HG03432 (cell line): ENCODE measurements around the gene TNFRSF8.

Source experiments
- ATAC-seq: cut with Tn5 transposase; IDR thresholded peaks from one replicate; pipeline ENCODE4 v1.9.1; 2021; ENCODE audit warnings: mild to moderate bottlenecking, moderate library complexity; ENCODE audit not compliant: unreplicated experiment

Gene TNFRSF8

DNA sequence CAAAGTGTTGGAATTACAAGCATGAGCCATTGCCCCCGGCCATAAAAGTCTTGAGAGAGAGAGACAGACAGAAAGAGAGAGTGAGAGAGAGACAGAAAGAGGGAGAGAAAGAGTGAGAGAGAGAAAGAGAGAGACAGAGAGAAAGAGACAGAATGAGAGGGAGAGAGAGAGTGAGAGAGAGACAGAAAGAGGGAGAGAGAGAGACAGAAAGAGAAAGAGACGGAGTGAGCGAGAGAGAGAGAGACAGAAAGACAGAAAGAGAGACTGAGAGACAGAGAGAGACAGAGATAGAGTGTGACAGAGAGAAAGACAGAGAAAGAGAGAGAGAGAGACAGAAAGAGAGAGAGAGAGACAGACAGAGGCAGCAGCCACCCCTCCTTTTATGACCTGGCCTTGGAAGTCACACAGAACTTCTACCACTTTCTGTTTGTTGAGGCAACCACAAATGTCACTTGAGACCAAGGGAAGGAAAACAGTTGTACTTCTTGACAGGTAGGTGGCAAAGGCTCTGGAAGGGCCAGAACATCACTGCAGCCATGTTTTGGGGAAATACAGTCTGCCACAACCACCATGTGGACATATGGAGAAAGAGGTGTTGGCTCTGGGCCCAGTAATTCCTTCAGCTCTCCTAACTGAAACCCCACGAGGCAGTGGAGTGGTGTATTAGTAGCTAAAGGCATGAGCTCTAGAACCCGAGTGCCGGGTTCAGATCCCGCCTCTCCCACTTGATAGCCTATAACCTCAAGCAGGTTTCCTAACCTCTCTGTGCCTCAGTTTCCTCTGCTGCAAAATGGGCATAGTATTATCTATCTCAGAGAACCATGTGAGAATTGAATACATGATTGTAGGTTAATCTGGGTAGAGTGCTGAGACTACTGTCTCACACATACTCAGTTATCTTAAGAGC is 50.6 kb downstream of the TNFRSF8 start:
- no peak for ATAC-seq

DNA sequence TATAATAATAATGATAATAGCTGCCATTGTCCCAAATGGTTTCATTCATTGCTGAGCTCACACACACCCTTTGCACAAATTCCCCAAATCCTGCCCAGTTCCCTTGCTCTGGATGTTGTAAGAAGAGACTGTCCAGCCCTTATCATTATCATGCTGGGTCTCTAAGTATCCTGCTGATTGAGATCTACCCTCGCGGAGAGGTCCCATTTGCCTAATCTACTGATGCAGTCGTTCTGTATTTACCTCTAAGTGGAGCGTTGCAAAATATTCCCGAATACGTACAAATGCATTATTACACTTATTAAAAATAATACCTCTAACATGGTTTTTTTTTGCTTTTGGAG is 51.2 kb downstream of the TNFRSF8 start:
- no peak for ATAC-seq

DNA sequence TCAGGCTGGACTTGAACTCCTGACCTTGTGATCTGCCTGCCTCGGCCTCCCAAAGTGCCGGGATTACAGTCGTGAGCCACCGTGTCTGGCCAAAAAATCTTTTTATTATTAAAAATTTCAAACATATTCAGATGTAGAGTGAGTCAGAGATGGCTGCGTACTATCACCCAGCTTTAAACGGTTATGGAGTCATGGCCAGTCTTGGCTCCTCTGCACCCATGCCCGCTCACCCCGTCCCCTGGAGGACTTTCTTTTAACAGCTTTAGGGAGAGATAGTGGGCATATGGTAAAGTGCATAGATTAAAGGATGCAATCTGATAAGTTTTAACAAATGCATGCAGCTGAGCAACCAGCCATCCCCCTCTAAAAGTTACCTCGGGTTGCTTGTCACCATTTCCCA is 51.8 kb downstream of the TNFRSF8 start:
- ATAC-seq = no peak

DNA sequence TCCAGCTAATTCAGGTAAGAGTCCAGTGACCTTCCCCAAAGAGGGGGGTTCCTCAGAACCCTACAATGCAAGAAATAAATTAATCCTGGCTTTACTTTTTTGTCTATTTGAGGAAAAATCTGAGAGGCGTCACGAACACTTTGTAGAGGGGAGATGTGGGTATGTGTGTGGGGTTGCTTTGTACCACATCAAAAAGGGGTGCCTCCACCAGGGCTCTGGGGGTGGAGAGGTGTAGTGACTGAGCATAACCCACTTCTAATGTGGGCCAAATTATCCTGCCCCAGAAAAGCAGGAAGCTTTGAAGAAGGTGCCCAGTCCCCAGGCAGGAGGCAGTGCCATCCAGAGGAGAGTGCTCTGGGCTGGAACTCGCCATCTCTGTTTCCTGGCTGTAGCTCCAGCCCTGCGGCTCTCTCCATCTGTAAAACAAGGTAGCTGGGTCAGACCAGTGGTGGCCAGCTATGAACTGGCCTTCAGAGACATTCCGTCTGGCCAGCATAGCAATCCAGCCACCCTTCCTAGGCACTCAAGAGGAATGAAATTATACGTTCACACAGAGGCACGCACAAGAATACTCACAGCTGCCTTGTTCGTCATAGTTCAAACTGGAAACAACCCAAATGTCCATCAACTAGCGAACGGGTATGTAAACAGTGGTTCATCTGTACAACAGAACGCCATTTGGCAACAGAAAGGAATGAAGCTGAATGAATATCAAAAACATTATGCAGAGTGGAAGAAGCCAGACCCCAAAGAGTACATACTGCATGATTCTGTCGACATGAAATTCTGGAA is 58.3 kb downstream of the TNFRSF8 start:
- no peak for ATAC-seq

DNA sequence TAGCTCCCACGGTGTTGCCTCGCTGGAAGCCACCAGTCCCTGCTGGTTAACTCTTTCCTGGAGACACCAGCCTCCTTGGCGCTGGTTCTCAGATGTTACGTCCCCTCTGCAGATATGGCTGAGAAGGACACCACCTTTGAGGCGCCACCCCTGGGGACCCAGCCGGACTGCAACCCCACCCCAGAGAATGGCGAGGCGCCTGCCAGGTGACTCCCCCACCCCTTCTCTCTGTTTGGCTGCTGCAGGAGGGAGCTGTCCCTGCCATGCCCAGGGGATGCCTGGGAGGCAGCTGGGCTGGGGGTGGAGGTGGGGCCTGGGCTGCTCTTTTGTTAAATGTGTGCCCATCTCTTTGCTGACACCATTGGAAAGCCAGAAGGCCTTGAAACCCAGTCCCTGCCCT is 60.1 kb downstream of the TNFRSF8 start:
- no peak for ATAC-seq

DNA sequence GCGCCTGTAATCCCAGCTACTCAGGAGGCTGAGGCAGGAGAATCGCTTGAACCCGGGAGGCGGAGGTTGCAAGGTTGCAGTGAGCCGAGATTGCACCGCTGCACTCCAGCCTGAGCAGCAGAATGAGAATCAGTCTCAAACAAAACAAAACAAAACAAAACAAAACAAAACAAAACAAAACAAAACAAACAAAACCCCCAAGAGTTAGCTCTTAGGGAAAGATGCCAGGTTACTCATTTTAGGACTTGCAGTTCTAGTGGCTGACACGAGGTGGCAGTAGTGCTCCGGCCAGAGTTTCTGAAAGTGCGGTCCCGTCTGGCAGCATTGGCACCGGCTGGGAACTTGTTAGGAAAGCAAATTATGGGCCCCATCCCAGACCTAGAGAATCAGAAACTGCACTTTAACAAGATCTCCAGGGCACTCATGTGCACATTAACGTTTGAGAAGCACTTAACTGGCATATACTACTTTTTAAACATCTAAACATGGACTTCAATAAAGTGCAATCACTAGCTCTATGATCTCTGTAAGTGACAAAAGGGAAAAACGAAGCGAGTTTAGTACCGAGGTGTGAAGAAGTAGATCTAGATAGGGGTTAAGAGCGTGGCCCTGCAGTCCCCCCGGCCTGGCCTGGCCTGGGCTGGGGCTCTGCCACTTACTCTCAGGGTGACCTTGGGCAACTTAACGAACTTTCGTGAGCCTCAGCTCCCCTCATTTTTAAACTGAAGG is 61.8 kb downstream of the TNFRSF8 start:
- ATAC-seq = no peak

DNA sequence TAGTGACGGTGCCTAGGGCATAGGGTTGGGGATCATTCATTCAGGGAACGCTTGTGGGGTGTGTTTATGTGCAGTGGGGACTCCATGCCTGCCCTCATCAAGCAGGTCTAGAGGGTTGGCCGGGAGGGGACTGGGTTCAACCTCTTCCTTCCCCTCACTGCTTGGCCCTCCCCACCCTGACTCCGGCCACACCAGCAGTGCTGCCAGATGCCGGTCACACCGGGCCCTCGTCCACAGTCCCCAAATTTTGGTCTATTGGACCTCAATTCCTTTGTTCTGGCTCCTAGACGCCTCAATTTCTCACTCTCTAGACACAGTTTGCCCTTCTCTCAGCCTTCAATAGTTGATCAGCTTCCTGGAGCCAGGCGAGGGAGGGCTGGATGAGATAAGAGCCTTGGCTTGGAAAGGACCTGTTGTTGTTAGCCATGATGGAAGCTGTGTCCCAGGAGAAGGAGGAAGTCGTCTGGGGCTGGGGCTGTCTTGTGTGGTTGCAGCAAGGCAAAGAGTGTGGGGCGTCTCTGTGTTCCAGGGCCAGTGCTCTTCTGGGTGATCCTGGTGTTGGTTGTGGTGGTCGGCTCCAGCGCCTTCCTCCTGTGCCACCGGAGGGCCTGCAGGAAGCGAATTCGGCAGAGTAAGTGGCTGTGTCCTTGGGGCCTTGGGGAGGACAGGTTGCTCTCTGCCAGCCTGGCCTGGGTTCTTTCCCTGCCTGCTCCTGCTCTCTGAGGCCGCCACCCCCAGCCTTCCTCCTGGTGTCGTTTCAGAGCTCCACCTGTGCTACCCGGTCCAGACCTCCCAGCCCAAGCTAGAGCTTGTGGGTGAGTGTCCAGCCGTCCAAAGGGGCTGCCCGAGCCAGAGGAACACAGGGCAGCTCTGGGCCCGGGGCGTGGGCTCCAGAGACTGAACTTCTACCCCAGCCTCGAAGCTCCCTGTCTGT is 62.6 kb downstream of the TNFRSF8 start:
- ATAC-seq = no peak

DNA sequence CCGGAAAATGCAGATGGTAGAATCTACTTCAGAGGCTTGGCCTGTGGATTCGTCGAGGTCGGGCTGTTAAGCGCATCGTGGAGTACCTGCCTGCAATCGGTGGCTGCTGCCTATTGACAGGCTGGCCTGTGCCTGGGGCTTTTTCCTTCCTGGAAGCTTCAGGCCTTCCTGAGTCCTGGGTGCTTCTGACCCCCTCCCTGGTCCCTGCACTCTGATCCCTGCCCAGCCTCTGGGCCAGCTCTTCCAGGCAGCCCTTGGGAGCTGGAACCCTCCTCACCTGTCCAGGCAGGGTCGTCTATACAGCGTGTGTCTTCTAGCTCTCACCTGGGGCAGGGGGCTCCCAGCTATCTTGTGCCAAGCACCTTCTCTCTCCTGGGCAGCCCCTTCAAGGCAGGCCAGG is 63.7 kb downstream of the TNFRSF8 start:
- ATAC-seq = no peak

DNA sequence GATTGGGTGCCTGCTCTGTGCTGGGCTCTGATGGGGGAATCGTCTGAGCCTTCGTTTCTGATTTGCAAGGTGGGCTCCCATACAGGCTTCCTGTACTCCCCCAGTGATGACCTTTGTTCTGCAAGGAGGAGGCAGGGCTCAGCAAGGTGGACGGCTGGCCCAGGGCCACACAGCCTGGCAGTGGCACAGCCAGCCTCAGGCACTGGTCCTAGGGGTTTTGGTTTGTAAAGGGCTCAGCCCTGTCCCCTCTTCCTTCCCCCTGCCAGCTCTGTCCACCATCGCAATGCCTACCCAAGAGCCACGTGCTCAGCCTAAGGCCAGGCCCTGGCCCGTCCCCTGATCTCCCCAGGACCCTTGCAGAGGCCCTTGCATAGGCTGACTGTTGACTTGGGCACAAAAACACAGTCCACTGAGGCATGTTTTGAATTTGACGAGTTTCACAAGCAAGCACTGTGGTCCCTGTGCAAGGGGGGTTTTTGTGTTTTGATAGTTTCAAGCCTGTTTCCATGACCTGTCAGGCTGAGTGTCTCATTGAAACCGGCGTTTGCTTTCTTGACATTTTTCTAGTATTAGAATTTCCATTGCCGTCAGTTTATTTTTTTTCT is 64.2 kb downstream of the TNFRSF8 start:
- no peak for ATAC-seq

DNA sequence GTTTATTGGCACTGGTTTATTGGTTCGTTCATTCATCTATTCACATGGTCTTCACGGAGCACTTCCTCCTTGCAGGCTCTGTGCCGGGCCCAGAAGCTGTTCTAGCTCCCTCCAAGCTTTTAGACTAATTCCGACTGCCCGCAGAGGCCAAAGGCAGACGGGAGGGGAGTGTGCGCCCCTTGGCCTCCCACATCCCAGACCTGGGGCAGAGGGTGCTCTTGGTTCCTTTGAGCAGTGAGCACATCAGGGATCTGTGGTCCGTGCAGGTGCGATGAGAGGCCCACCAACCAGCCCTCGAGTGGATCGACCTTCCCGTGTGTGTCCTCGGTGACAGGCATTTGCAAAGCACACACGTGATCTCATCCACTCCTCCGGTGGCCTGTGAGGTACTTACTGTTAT is 65.0 kb downstream of the TNFRSF8 start:
- no peak for ATAC-seq

DNA sequence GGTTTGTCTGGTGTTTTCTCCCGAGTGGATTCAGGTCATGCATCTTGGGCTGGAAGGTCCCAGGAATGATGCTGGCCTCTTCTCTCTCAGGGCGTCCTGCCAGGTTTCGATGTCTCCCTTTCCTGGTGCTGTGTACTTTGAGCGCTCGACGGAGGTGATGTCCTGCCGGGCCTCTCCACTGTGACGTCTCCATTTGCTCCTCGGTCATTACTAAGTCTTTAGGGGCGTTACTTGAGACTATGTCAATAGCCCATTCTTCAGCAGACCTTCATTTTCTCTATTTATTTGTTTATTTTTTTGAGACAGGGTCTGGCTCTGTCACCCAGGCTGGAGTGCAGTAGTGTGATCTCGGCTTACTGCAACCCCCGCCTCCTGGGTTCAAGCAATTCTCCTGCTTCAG is 66.5 kb downstream of the TNFRSF8 start:
- ATAC-seq = no peak

DNA sequence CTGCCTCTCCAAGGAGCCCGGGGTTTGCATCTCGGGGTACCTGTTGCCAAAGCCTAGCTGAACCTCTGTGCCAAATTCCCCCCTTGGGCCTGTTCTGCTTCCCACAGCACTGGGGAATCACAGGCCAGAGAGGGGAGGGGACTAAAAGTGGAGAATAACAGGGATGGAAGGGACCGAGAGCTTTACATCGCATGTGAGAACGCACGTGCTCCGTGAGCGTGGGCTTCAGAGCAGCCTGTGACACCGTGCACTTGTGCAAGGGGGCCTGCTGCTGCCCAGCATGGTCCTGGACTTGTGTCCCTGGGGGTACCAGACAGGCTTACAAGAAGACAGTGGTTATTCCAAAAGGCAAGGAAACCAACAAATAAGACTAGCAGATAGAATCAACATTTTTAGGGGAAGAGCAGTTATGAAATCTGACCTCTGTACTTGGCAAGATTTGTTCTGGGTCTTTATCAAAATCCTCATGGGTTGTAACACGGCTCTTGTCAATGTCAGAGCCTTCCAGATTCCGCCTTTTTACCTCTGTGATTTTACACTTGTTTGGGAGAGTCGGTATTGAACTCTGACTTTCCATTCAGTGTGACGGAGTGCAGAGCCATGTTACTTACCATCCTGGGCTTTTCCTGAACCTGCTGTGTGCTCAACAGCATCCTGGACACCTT is 67.5 kb downstream of the TNFRSF8 start:
- ATAC-seq = no peak

DNA sequence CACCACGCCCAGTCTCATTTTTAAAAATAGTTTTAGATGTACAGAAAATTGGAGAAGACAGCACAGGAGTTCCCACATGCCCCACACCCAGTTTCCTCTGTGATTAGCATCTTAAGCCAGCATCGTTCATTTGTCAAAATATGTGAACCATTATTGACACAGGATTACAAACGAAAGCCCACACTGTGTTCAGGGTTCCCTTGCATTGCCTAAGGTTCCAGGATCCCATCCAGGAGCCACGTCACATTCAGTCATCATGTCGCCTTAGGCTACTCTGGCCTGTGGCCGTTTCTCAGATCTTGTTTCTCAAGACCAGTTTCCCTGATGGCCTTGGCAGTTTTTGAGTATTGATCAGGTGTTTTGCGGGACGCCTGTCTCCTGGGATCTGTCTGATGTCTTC is 69.0 kb downstream of the TNFRSF8 start:
- ATAC-seq = no peak

DNA sequence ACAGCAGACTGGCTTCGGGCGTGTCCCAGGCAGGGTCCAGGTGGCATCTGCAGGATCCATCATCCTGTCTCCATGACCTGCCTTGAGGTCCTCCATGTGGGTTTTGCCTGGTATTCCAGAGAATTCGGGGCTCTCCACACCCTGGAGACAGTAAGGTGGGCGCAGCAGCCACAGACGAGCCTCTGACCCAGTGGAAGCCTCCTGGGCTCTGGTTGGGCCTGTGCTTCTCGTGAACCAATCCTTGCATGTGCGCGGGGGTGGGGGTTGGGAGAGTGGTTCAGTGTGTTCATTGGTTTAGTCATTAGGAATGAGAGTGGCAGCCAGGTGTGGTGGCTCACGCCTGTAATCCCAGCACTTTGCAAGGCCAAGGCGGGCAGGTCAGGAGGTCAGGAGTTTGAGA is 71.6 kb downstream of the TNFRSF8 start:
- no peak for ATAC-seq

DNA sequence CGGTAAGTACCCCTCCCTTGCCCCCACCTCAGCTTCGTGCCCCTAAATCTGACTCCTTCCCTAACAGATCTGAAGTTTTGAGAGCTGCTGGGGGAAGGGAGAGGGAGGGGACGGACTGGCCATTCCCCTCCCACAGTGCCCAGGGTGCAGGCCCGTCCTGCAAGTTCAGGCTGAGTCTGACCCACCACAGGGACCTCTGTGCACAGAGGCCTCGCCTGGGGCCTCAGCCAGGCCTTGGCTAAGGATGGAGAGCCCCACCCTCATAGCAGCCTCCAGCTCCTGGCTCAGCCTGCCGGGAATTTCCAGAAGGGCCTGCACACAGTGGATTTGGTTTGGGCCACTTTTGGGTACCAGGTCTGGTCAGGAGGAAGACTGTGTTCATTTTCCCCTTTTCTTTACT is 72.5 kb downstream of the TNFRSF8 start:
- ATAC-seq = no peak

DNA sequence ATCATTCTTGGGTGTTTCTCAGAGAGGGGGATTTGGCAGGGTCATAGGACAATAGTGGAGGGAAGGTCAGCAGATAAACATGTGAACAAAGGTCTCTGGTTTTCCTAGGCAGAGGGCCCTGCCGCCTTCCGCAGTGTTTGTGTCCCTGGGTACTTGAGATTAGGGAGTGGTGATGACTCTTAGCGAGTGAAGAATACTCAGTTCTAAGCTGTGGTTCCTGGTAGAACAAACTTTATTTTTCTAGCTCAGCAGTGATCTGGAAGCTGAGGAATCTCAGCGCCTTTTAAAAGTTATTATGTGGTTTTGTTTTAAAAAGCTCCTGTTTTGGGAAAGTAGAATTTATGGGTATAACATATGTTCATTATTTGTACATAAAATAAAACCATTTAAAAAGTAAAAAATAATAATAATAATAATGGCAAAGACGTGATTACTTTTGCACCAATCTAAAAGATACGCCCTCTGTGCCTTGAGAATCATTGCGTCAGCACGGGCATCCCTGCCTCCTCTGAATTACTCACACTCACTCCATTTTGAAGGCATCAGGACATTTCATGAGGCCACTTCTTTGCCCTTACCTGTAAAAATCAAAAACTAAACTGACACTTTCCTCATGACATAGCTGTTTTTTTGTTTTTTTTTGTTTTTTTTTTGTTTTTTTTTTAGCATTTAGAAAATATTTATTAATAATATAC is 74.0 kb downstream of the TNFRSF8 start:
- no peak for ATAC-seq

DNA sequence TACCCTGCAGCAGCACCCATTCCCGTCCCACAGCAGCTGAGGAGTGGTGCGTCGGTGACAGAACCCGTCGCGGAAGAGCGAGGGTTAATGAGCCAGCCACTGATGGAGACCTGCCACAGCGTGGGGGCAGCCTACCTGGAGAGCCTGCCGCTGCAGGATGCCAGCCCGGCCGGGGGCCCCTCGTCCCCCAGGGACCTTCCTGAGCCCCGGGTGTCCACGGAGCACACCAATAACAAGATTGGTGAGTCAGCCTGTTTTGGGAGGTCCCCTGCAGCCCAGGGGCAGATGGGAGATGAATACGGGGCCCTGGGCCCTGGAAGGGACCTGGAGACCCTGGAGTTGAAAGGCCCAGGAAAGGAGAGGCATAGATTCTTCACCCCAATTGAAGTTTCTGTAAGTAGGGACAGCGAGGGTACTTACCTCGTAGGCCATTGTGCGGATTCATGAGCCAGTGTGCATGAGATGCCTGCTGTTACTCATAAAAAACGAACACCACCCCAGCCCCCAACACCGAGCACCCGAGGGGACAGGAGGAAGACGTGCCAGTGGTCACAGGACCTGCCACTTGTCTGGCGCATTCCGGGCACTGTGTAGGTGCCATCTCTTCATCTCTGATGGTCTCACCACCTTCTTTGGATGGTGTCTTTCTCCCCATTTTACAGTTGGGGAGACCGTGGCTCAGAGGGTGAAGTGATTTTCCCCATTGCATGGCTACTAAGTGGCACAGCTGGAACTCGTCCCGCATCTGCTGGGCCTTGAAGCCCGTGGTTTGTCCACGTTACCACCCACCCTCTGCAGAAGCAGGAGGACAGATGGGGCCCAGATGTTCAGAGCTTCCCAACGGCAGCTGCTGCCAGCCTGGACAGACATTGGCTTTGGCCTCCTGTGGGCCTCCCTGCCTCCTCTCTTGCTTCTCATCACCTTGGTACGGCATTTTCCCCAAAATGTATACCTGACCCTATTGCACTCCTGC is 75.4 kb downstream of the TNFRSF8 start:
- ATAC-seq = no peak

DNA sequence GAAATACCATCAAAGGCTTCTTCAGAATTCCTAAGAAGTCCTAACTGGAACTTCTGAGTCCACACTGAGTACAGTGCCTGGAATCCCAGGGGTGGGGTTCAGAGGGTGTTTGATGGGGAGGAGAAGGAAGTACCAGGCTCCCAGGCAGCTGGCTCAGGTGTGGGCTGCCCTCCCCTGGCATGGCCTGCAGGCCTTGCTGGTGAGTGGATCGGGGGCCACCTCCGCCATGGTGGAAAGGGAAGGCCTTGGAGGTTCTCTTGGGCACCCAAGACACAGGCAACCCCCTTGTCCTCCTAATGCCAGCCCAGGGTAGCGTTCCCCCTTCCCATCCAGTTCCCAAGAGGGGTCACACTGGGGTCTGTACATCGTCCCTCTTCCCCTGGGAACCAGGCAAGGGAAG is 76.9 kb downstream of the TNFRSF8 start:
- ATAC-seq = no peak
